Activated CD4-positive, alpha-beta T cell treated with anti-CD3 and anti-CD28 coated beads, Interleukin-10, Interleukin-2, amounts not matched to agents 100 ng/mL and 50 ng/mL, durations not matched to agents 16 hours and 8 hours (primary cell): ENCODE measurements around the gene S100A2.
"Not testable (repeated sequence)": the region's sequence is repeated elsewhere in the genome, so short reads cannot be mapped to it uniquely, and the experiment has no call there.

Experiments used
- DNase-seq: peaks from one replicate; pipeline ENCODE4 v3.0.0-alpha.2; 2020

Gene S100A2

DNA sequence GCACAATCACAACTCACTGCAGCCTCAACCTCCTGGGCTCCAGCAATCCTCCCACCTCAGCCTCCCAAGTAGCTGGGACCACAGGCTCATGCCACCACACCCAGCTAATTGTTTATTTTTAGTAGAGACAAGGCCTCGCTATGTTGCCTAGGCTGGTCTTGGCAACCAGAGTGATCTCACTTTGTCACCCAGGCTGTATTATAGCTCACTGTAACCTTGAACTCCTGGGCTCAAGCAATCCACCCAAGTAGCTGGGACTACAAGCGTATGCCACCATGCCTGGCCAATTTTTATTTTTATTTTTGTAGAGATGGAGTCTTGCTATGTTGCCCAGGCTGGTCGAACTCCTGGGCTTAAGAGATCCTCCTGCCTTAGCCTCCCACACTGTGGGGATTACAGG is 3.6 kb downstream of the S100A2 start:
- DNase-seq, result not testable (repeated sequence)

DNA sequence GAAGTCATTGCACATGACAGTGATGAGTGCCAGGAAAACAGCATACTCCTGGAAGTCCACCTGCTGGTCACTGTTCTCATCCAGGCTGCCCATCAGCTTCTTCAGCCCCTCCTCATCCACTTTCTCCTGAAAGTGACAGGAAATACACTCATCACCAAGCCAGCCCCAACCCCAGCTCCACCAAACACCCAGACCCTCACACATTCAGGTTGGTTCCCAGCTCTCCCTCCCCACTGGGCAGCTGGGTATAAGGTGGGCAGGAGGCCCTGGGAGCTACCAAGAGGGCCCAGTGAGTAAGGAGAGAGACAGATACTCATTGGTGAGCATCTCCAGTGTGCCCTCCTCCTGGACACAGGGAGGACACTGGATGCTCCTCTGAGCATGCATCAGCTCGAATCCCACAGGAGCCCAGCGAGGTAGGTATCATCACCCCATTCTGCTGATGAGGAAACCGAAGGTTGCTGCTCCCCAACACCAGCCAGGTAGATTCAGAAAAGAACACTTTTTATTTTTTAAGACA is 4.1 kb downstream of the S100A2 start:
- DNase-seq, result no peak

DNA sequence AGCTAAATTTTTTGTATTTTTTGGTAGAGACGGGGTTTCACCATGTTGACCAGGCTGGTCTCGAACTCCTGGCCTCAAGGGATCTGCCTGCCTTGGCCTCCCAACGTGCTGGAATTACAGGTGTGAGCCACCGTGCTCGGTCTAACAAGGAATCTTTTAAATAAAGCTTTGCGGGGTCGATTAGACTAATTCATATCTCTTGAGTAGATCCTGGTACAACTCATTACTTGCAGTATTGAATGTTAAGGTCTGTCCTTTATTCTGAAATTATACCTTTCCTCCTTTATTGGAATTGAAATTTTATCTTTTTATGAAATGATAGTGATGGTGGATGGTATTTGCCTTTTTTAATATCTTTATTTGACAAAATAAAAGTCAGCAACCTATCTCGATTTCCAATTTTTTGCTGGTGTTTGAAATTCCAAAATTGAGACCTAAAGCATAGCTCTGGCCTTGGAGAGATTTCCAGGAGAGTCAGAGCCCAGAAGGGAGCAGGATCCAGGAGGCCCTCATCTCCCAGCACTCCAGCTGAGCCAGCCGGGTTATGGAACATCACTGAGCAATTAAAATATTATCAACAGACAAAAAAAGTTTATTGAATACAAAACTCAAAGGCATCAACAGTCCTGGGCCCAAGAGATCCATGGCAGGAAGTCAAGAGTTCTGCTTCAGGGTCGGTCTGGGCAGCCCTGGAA is 4.7 kb downstream of the S100A2 start:
- DNase-seq, result no peak

DNA sequence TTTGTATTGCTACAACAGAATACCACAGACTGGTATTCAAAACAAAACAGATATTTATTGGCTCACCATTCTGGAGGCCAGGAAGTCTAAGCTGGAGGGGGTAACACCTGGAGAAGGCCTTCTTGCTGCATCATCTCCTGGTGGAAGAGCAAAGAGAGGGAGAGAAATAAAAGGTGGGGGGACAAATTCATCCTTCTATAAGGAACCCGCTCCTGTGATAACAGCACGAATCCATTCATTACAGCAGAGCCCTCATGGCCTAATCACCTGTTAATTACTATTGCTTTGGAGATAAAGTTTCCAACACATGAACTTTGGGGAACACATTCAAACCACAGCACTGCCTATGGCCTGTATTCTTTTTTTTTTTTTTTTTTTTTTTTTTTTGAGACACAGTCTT is 5.4 kb downstream of the S100A2 start:
- no peak for DNase-seq

DNA sequence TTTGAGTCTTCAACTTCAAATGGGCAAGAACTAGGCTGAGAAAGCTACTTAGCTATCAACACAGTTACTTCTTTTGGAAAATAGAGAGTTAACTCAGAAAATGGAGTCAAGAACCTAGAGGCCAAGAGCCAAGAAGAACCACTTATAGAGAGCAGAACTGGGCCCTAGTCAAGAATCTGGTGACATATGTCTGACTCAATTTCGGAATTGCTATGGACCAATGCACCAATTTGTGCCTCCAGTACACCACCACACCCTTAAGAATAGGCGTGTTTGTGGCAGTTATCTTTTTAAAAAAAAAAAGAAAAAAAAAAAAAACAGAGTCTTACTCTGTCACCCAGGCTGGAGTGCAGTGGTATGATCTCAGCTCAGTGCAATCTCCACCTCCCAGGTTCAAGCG is 7.8 kb downstream of the S100A2 start:
- no peak for DNase-seq

DNA sequence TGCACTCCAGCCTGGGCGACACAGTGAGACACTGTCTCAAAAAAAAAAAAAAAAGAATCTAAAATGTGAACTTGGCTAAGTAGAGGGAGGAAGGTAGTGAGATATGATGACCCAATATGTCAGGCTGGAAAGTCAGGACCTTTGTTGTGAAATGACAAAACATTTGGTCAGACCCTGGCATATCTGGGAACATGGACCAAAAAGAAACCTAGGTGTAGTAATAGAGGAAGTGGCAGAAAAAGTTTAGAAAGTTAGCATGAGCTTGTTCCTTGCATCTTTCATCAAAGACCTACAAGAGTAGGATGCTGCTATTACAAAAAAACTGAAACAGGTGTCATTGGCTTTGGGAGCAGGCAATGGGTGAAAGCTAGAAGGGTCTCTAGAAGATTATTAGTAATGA is 9.3 kb downstream of the S100A2 start:
- no peak for DNase-seq

DNA sequence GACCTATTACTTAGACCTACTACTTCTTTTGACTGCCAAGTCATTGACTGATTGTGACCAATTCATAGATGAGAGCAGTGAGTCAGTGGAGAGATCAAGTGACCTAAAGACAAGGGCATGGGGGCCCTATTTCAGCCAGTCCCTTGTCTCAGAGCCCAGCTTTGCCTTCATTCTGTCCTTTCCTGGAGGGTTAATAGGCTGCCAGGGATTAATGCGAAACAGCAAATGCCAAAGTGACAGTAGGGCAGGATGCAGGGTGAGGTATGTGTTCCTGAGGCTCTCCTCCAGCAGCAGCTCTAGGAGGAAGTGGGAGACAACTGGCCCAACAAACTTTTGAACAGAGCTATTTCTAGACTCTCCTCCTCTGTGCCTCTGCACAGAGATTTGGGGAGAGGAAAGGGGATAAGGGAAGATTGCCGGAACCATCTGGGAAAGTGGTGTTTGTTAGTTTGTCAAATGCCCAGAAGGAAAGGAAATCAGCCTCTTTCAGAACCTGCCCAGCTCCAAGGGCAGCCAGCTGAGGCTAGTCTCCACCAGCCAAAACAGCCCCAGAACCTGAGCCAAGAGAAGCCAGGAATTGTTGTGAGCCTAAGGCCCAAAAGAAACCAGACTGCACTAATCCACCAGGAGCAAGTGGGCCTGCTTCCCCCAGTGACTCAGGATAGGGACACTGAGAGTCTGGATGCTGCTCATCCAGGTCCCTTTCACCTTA is 11.7 kb downstream of the S100A2 start:
- DNase-seq, result no peak

DNA sequence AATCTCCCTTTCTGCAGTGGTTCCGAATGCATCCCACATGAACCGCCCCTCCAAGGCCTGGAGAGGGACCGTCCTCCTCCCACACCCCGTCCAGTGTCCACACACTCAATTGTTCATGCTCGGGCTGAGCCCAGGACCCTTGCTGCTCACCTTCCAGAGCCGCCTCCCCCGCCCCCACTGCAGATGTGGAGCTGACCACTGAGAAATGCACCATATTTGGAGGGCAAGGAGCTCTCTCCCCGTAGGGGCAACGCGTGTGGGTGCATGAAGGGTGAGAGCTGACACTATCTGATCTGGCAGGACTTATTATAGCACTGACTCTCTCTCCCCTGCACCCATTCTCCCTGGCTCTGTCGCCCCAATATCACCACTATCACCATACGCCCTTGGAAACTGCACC is 12.5 kb downstream of the S100A2 start:
- DNase-seq, result no peak

DNA sequence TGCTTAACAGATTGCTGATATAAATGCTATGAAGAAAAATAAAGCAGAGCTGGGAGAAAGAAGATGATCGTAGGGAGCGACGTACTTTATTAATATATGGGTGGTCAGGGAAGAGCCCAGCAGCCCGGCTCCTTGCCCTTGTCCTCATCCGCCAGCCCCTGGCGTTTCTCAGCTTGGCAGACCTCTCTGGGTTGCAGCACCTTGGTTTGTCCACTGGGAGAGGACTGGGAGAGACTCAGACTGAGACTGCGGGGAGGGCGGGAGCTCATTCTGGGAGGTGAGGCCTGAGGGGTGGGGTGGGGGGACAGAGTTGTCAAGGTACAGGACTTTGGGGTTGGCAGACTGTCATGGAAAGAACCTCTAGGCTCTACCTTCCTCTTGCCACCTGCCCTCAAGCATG is 13.3 kb downstream of the S100A2 start:
- DNase-seq, result no peak

DNA sequence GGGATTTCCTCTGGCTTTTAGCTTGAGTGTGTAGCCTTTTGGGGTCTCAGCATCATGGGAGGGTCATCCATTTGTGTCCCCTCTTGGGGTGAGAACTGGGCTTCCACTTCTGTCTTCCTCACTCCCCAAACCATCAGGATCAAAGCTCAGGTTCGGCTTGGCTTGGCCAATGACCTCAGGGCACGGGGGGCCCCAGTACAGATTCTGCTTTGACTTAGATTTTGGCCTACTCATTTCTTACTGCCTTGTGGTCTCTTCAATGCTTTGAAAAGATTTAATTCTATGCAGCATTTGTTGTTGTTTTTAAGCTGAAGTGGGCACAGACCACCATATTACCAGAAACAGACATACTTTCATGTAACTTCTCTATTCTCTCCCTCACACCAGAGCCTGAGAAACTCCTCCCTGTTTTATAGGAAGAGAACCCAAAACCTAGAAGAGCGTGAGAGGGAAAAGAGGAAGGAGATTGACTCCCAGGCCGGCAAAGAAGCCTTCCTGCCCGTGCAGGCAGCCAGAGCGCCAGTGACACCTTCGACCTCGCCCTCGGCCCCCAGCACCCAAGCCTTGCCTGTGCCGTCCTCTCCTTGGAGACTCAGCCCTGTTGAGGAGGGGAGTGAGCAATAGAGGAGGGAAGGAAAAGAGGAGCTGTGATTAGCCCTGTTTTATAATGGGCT is 14.7 kb downstream of the S100A2 start:
- DNase-seq, result no peak

DNA sequence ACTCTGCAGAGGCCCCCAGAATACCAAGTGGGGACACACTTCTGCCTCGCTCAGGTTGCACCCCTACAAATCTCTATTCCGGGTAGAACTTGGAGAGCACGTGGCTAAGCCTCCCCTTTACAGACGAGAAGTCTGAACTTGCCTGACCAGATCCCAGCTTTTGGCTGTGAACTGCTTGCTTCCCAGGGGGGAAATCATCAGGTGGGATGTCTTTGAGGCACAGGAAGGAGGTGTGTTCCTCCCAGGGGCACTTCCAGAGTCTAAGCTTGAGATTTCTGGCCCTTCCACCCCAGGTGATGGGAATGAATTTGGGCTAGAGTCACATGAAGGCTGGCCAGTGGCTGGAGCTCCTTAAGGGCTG is 15.3 kb downstream of the S100A2 start:
- DNase-seq, result no peak

DNA sequence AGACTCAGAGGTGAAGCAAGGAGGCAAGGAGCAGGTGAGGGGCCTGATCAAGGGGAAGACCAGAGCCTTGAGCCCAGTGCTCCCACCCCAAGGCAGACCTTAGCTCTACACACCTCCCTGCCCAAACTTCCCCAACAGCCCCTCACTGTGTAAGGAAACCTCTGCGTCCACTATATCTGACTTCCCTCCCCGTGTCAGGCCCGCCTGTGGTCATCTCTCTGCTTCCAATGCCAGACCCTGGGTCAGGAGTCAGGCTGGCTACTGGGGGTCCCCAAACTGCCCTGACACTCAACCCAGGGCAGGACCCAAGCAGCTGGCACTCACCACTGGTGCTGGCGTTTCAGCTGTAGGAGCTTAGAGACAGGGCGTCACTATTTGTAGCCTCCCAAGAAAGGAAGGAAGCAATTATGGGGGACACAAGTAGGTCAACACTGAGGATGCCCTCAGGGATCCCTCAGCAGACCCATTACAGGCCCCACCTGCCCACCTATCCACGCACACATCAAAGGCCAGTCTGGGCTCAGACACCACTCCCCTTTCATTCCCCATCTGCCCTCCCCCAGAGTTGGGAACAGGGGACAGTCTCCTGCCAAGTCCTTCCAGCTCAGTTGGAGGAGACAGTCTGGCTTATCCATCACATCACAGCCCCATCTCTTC is 15.8 kb downstream of the S100A2 start:
- DNase-seq, result no peak

DNA sequence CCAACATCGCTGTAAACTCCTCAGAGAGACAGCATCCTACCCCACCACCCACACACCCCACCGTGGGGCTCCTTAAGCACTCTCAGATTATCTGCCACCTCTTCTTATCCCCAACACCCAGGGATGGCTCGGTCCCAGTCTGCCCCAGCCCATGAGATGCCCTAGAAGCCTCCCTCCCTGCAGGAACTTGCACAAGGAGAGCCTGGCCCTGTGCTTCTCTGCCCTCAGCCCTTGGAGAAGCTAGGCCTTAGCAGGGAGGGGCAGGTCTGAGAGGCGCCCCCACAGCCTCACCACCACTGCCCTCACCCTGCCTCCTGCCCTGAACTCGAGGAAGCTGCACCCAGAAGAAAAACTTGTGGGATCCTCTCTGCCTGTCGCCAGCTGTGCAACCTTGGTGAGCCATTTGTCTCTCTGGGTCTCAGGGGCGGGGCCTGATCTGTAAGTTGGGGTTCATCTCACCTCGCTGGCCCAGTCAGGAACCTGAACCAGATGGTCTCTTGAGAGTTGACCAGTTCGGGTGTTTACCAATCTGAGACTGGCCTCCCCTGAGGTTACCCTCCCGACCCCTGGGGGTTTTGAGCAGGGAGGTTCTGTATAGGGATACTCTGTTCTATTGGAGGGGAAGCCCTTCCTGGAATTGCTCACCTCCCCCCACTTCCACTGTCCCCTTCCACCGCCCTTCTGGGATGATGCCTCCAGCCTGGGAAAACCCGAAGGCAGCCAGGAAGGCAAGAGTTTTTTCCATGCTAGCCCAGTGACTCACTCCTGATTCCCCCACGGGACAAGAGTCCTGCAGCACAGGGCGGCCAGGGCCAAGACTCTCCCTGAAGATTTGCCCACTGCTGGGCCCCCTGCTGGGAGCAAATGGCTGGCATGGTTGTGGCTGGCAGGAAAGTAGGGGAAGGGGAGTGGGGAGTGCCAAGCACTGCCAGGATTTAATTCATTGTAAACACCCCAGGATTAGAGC is 16.6 kb downstream of the S100A2 start, which contains the start of gene S100A3:
Gene S100A3, minus strand, starts transcription at position 537 of the 967 bp plus-strand sequence. CDS start 773 bp downstream, outside the sequence.
- DNase-seq, result no peak

DNA sequence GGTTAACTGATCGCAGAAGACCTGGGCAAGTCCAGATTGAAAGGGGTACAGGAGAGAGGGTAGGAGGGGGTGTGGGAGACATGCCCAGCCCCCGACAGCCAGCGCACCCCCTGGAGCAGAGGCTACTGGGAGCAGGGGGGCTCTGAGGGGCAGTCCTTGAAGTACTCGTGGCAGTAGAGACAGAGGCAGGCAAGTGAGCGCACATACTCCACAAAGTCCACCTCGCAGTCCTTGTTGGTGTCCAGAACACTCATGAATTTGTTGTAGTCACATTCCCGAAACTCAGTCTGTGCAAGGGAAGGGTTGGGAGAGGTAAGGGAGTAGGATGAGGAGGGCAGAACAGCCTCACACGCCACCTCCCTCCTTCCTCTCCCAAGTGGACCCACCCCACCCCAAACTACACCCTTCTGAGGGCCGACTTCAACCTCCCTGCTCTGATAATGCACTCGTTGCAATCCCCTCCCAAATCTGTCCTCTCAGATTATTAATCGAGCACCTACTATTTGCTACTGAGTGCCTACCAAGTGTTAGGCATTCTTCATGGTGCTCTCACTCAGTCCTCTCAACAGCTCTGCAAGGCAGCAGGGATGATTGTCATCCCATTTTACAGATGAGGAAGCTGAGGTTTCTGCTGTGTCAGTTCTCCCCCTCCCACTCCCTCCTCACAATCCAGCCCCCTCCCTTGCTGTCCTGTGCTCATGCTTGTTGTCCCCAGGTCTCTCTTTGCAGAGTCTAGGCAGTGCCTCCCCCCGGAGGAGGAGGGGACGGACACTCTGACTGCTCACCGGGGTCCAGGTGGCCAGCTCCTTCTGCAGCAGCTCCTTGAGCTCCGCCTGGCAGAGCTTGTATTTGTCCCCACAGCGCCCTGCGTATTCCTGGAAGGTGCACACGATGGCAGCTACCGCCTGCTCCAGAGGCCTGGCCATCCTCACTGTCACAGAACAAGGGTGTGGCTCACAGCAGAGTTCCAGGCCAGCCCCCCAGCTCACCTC is 17.8 kb downstream of the S100A2 start:
- DNase-seq, result no peak

DNA sequence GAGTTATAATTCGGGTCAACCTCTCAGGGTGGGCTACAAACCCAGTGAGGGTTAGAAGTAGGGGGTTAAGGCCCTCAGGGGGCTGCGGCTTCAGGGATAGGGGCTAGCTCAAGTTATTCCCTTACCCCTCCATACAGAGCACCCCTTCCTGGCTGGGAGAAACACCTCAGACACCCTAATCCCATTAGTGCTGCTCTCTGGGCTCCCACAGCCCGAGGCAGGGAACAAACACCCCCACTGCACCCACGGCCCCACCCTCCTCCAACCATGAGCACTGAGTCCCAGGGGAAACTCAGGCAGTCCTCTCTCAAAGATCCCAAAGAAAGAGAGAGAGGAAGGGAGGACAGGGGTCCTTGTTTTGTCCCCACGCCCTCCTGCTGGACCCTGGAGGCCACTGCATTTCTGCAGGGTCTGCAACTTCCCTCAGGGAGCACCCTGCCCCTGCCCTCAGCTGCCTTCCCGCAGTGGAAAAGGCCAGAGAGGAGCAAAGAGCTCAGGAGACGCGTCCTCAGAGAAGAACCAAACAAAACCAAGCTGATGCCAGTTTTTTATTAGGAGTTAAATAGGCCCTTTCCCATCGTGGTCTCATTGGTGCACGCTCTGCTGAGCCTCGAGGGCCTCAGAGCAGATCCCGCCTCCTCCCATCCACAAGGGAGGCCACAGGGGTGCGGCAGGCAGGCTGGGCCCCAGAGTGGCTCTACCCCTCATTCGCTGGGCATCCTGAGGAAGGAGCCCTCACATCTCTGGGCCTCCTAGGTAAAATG is 18.7 kb downstream of the S100A2 start:
- DNase-seq, result no peak

DNA sequence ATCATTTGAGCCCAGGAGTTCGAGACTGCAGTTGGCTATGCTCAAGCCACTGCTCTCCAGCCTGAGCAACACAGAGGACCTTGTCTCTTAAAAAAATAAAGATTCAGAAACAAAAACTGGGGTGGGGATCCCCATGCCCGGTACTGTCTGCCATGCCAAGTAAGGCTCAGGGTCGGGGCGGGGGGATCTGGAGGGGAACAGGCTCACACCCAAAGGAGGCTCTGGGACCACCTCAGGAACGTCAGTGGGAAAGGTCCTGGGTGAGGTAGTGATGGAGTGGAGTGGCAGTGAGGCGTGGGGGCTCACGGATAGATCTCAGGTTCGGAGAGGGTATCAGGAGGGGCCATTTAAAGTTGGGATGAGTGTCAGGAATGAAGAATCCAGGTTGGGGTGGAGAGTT is 19.3 kb downstream of the S100A2 start:
- DNase-seq, result no peak

DNA sequence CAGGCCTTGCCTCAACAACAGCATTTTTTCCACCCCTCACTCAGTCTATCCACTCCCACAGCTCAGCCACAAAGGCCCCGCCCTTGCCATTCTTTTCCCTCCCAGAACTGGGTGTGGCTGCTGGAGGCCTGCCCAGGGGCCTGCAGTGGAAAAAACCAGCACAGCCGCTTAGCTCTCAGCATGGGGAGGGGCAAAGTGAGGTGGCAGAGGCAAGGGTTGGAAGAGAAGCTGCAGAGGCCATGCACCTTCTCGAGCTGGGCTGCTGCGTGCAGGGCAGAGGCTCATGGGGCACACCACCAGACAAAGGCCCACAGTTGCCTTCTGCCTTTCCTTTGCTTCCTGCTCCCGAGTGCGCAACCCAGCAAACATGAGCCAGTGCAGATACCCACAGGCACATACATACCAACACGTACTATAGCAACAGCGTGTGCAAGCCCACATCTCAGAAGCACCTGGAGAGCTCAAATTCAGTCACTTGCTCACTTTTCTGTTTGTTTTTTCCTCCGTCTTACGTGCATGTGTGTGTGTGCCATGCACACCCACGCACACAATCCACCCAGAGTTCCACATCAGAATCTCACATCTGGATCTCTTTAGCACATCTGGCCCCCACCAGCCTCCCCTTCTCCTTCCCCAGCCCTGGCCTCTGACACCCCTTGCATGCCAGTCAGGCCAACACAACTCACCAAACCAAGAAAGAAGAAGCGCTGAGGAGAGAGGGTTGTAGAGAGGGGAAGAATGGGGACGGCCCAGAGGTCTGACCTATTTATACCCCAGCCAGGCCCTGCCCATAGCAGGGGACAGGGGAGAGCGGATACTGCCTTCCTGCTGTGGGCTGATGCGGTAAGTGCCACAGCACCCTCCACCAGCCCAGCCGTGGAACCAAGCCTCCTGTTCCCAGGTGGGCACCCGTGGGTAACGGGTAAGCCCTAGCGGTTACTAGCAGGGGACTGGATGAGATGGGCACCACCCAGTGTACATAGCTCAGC is 20.3 kb downstream of the S100A2 start, which contains the start of gene S100A4:
Gene S100A4, minus strand, starts transcription at position 740 of the 989 bp plus-strand sequence. CDS start 1,012 bp downstream, outside the sequence.
- DNase-seq, result peak; percentile 98

DNA sequence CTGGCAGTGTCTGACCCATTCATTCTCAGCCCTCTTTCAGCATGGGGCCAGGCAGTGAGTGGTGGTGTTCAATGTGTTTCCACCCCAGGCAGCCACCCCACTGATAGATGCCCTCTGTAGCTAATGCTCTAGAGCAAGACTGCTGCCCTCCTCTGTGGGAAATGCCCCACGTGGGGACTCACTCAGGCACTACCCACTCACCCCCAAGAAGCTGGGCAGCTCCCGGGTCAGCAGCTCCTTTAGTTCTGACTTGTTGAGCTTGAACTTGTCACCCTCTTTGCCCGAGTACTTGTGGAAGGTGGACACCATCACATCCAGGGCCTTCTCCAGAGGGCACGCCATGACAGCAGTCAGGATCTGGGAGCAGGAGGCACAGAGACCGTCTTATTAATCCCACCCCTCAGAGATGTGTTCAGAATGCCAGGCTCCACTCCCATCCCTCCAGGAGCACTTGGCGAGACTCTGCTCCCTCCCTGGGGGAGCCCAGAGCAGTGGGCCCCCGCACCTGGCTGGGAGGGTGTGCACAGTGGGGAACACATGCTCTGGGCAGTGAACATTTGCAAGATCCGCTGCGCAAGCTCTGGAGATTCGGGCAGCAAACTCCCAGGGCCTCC is 21.1 kb downstream of the S100A2 start:
- no peak for DNase-seq
